SKM-1 (cell line): ENCODE results near the gene ATP5PD.

ENCODE experiments used
- DNase-seq: peaks from one replicate; lab custom pipeline; 2025; ENCODE audit not compliant: unreplicated experiment; lab: John Stamatoyannopoulos, UW

ATP5PD gene

GRCh38 chr17:75046407-75047289 lies at the start of gene ATP5PD, which contains the start of gene KCTD2:
Gene ATP5PD, minus strand, starts transcription at chr17:75046969. Its CDS starts 4,319 bp downstream, at chr17:75042650.
Gene KCTD2, plus strand, starts transcription at chr17:75047225. Its CDS starts 26 bp downstream, at chr17:75047251.
- peak; percentile 90 for DNase-seq

DNA sequence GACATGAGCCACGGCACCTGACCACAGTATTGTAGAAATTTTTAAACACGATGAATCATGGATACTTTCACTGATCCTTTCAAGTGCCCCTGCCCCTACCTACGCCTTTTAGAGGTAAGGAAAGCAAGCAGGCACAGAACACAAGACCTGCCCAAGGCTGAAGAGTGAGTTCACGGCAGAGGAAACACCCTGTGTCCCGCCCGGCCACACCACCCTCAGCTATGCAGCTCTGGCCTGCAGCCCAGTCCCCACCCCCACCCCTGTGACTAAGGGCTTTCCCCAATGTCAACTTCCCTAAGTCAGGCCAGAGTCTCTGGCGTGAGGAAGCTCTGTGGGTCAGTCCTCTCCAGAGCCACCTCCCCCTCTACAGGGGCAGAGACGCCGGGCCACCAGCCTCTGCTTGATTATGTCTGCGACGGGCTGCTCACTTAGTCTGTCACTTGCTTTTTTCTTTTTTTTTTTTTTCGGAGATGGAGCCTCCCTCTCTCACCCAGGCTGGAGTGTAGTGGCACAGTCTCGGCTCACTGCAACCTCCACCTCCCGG lies 49.4 kb upstream of the ATP5PD start:
- peak; percentile 92 for DNase-seq

GRCh38 chr17:75094871-75095399 lies 48.2 kb upstream of the ATP5PD start:
- DNase-seq: no peak

GRCh38 chr17:75093548-75094158 lies 46.9 kb upstream of the ATP5PD start:
- no peak for DNase-seq

DNA sequence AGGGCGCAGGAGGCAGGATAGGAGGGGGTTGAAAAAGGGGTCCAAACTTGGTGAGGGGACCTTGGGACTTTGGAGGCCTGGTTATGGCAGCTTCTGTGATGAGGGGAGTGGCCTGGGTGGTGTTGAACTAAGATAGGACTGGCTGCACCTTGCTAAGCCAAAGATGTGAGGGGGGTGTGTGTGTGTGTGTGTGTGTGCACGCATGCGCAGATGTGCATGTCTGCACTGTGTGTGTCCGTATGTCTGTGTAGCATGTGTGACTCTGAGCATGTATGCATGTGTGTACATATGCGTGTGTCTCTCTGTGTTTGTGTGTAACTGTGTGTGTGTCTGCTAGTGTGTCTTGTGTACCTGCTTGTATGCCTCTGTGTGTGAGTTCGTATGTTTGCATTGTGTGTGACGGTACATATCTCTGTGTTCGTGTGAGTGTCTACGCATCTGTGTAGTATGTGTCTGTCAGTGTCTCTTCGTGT lies 45.1 kb upstream of the ATP5PD start:
- DNase-seq: no peak

DNA sequence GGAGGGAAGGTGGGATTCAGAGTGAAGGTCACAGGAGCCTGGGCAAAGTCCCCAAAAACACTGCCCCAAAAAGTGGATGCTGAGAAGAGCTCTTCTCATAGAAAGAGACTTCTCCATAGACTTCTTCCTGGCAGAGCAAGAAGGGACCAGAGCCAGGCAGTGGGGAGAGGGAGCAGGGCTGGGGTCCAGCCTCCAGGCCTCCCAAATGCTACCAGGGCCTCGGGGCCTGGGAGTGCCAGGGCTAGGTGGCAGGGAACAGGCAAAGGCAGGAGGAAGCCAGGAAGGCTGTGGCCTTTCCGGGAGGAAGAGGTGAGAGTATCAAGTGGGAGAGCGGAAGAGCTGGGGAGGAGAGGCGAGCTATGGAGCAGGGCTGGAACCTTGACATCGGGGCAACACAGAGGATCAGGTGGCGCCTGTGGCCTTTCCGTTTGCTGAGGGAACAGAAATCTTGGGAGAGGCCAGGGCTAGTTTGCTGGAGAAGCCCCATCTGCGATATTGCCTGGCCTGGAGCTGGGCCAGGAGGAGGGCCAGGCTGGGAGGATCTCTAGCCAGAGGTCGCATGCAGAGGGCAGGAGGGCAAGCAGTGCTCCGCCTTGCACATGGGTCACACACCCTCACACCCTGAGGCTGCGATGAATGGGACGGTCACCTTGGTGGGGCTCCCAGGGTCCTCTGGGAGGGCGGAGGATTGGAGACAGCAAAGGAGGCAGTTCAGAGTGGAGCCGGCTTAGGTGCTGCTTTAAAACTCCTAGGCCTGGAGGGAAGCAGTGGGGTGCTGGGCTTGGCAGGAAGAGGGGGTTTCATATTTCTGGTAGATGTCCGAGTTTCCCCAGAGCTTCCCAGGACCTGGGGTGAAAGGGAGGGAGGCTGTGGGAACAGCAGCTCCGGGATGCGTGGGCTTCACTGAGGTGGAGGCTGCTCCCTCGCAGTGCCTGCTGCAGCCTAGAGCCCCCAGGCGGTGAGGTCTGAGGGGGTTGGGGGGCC lies 44.4 kb upstream of the ATP5PD start:
- DNase-seq: no peak

DNA sequence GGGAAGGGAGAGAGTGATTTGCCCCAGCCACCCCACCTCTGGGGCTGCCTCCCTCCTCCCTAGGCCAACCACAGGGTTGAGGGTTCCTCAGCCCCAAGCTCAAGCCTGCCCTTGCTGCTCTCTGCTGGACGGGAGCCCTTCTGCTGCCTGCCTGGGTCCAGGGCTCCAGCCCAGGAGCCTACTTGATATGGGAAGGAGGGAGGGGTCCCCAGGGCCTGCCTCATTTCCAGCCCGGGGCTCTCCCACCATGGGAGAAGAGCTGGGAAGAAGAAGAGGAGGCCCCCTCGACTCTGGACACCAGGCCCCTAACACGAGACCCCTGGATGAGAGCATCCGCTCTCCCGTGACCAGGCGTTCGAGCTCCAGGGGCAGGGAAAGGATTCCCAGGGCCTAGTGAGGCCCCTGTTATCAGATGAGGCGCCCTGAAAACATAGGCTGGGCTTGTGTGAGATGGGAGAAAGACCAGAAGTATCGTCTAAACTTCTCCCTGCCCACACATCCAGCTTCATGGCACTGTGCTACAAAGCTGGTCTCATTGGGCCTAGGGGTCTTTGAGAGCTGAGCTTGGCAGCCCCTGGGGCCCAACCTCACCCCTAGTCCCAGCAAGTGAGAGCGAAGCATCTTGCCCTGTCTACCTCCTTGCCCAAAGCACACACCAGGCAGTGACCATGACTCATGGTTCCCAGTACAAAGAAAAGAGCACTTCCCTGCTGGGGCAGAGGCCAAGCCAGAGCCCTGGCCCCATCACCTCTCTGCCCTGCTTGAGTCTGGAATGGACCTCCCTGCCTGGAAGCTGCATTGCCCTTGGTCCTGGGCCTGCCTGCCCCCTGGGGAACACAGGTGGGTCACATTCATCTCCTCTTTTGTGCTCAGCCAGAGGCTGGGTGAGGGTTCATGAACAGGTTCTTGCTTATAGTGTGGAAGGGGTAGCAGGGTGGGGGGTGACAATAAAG lies 42.0 kb upstream of the ATP5PD start:
- DNase-seq: no peak

- peak; percentile 32 for DNase-seq
These were observed 41.0 kb upstream of the ATP5PD start, which contains the start of gene SLC16A5 for GRCh38 chr17:75087558-75088453. Gene SLC16A5, plus strand, starts transcription at chr17:75087954. Its CDS starts 5,683 bp downstream, at chr17:75093637.

GRCh38 chr17:75087182-75087557 lies 40.4 kb upstream of the ATP5PD start:
- no peak for DNase-seq

DNA sequence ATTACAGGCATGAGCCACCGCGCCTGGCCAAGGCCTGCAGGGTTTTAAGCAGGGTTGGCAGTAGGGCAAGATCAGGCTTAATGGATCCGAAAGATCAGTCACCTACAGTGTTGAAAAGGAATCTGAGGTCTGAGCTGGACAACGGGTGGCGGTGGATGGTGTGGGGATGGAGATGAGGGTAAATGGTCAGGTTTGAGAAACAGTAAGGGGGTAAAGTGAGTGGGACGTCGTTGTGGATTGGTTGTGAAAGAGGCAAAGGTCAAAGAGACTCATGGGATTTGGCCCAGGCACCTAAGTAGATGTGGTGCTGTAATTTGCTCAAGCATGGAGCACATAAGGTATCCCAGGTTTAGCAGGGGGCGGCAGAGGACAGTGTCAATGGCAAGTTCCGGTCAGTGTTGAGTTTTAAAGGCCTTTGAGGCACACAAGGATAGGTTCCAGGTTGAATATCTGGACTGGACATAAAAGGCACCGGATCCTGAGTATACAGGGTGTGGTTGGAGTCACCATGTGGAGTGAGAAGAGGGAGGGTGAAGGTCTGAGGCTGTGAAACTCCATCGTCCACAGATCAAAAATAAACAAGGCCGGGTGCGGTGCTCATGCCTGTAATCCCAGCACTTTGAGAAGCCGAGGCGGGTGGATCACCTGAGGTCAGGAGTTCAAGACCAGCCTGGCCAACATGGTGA lies 39.9 kb upstream of the ATP5PD start:
- DNase-seq: no peak

DNA sequence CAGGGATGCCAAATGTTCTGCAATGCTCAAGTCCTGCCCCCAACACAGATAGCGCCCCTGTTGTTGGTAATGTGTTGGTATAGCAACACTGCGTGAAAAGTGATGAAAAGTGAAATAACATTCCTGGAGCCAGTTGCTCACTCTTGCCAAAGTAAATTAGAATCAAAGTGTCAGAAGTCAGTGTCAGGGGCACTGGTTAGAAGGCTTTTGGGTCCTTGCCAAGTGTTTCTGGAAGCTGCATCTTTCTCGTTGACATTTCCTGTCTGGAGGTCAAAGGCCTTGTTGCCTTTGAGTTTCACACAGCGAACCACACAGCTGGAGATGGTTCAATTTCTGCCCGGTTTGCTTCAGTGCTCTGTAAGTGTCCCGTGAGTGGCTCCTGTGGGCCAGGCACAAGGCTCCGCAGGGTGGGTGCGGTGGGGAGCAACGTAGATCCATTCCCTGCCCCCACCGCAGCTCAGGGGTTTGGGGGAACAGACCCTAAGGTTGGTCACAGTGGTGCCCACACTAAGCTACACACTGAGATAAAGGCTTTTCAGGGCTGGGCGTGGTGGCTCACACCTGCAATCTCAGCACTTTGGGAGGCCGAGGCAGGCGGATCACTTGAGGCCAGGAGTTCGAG lies 37.4 kb upstream of the ATP5PD start:
- no peak for DNase-seq

- DNase-seq: no peak
These were observed 35.9 kb upstream of the ATP5PD start for GRCh38 chr17:75082683-75083082.

GRCh38 chr17:75081611-75082540 lies 35.1 kb upstream of the ATP5PD start:
- DNase-seq: no peak

- DNase-seq: no peak
These were observed 32.2 kb upstream of the ATP5PD start for GRCh38 chr17:75079023-75079373.

DNA sequence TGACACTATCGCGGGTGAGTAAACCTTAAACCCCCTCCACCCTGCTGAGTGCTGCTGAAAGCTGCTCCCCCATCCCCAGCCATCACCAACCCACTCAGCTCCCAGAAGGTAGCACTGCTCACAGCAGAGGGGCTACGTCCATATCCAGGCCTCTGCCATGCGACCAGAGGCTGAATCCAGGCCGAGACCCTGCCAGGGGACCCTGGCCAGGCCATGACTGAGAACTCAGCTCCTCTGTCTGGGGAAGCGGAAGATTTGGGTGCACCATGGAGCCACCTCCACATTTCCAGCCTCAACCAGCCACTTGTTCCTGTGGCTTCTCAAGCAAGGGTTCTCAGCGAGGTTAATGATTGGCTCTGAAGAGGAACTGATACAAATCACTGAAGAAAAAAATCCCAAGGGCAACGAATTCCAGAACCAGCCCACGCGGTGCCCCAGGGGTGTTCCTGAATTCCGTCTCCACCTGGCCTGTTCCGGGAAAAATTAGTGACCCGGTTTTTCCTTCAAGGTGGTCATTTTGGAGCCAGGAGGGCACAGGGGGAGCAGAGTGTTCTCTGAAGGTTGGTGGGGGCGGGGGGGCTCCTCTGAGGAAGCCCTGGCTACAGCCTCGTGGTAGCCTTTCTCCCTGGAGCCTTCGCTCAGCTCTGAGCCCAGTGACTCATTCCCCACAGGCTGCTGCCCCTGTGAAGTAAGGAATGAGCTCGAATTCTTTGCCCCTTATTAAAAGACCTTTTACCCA lies 31.7 kb upstream of the ATP5PD start:
- no peak for DNase-seq
